ENCODE results near the gene PELI1.
"Not testable (repeated sequence)": the region's sequence is repeated elsewhere in the genome, so short reads cannot be mapped to it uniquely, and the experiment has no call there.

PELI1 gene

GRCh38 chr2:64123740-64124139 lies 20.5 kb downstream of the PELI1 start:
- no peak for DNase-seq (ENCODE audit: low read depth in 3 of 3)

GRCh38 chr2:64122358-64122757 lies 21.9 kb downstream of the PELI1 start:
- no peak for DNase-seq (ENCODE audit: low read depth in 3 of 3)

- no peak for DNase-seq (ENCODE audit: low read depth in 3 of 3)
These were observed 23.3 kb downstream of the PELI1 start for GRCh38 chr2:64120928-64121327.

- DNase-seq (ENCODE audit: low read depth in 3 of 3) = no peak
These were observed 24.2 kb downstream of the PELI1 start for GRCh38 chr2:64120008-64120407.

GRCh38 chr2:64119369-64119768 lies 24.9 kb downstream of the PELI1 start:
- DNase-seq (ENCODE audit: low read depth in 3 of 3) = no peak

GRCh38 chr2:64115808-64116598 lies 28.2 kb downstream of the PELI1 start:
- DNase-seq (ENCODE audit: low read depth in 3 of 3) = no peak

GRCh38 chr2:64114912-64115277 lies 29.3 kb downstream of the PELI1 start:
- no peak for DNase-seq (ENCODE audit: low read depth in 3 of 3)

- DNase-seq (ENCODE audit: low read depth in 3 of 3) = no peak
These were observed 29.9 kb downstream of the PELI1 start for GRCh38 chr2:64114063-64114911.

- no peak for DNase-seq (ENCODE audit: low read depth in 3 of 3)
These were observed 32.2 kb downstream of the PELI1 start for GRCh38 chr2:64112016-64112415.

- no peak for DNase-seq (ENCODE audit: low read depth in 3 of 3)
These were observed 32.8 kb downstream of the PELI1 start for GRCh38 chr2:64111426-64111825.

GRCh38 chr2:64108666-64109241 lies 35.5 kb downstream of the PELI1 start:
- no peak for DNase-seq (ENCODE audit: low read depth in 3 of 3)

GRCh38 chr2:64106481-64106880 lies 37.7 kb downstream of the PELI1 start:
- DNase-seq (ENCODE audit: low read depth in 3 of 3) = no peak

GRCh38 chr2:64105670-64106461 lies 38.4 kb downstream of the PELI1 start:
- DNase-seq (ENCODE audit: low read depth in 3 of 3) = no peak

GRCh38 chr2:64104933-64105332 lies 39.3 kb downstream of the PELI1 start:
- DNase-seq (ENCODE audit: low read depth in 3 of 3) = no peak

- not testable (repeated sequence) for DNase-seq (ENCODE audit: low read depth in 3 of 3)
These were observed 41.5 kb downstream of the PELI1 start for GRCh38 chr2:64102736-64103135.

- DNase-seq (ENCODE audit: low read depth in 3 of 3) = no peak
These were observed 43.1 kb downstream of the PELI1 start for GRCh38 chr2:64101141-64101591.

GRCh38 chr2:64100584-64100983 lies 43.6 kb downstream of the PELI1 start:
- not testable (repeated sequence) for DNase-seq (ENCODE audit: low read depth in 3 of 3)

- no peak for DNase-seq (ENCODE audit: low read depth in 3 of 3)
These were observed 49.4 kb downstream of the PELI1 start for GRCh38 chr2:64094663-64095382.

- no peak for DNase-seq (ENCODE audit: low read depth in 3 of 3)
These were observed 50.9 kb downstream of the PELI1 start for GRCh38 chr2:64093341-64093740.

GRCh38 chr2:64092502-64092901 lies 51.7 kb downstream of the PELI1 start:
- no peak for DNase-seq (ENCODE audit: low read depth in 3 of 3)

- no peak for DNase-seq (ENCODE audit: low read depth in 3 of 3)
These were observed 54.0 kb downstream of the PELI1 start for GRCh38 chr2:64090264-64090663.
